C4-2B (cell line): Measurements from ENCODE around the gene SPIC.

ENCODE experiments used
- ZFX ChIP-seq: fragments of 450-650 bp; IDR thresholded peaks from 2 replicates; pipeline ENCODE4 v1.6.1; 2017
- TF ChIP-seq, protein P1 (sequence below): fragments of 450-650 bp; conservative IDR thresholded peaks from 2 replicates; pipeline ENCODE4 v1.5.1; 2017; ENCODE audit warnings: mild to moderate bottlenecking

DNA sequence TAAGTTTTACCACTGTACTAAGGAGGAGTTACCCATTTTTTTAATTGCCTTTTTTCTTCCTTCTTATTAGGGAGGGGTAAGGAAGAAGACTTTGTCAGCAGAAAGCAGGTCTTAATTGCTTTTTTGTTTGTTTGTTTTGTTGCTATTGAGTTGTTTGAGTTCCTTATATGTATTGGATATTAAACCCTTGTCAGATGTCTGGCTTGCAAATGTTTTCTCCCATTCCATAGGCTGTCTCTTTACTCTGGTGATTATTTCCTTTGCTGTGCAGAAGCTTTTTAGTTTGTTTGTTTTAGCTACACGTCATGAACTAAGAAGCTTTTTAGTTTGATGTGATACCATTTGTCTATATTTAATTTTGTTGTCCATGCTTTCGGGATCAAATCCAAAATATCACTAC, 13.3 kb downstream of the SPIC start:
- TF ChIP-seq, protein P1, sequence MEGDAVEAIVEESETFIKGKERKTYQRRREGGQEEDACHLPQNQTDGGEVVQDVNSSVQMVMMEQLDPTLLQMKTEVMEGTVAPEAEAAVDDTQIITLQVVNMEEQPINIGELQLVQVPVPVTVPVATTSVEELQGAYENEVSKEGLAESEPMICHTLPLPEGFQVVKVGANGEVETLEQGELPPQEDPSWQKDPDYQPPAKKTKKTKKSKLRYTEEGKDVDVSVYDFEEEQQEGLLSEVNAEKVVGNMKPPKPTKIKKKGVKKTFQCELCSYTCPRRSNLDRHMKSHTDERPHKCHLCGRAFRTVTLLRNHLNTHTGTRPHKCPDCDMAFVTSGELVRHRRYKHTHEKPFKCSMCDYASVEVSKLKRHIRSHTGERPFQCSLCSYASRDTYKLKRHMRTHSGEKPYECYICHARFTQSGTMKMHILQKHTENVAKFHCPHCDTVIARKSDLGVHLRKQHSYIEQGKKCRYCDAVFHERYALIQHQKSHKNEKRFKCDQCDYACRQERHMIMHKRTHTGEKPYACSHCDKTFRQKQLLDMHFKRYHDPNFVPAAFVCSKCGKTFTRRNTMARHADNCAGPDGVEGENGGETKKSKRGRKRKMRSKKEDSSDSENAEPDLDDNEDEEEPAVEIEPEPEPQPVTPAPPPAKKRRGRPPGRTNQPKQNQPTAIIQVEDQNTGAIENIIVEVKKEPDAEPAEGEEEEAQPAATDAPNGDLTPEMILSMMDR = no peak
- TF ChIP-seq ZFX = no peak
